DMS 273 (cell line): Measurements from ENCODE around the gene PYCARD.

Source experiments
- DNase-seq: peaks from one replicate; lab custom pipeline; 2025; ENCODE audit not compliant: unreplicated experiment; lab: John Stamatoyannopoulos, UW

The PYCARD gene

GRCh38 chr16:31167315-31167714, 35.2 kb downstream of the PYCARD start:
- DNase-seq: no peak

- no peak for DNase-seq
Measured at GRCh38 chr16:31157136-31157535, 45.4 kb downstream of the PYCARD start.
